Psoas muscle (tissue), 8 donors: ENCODE measurements around the gene CNKSR2. TPM values are rescaled to one million over a fixed set of nuclear protein-coding genes. Genes with fewer than 3 reads are reported as not detected.
"Not testable (repeated sequence)": the region's sequence is repeated elsewhere in the genome, so short reads cannot be mapped to it uniquely, and the experiment has no call there.

Source experiments
- ATAC-seq, 4 donors: fragments of 200-7000 bp; cut with Tn5 transposase; one replicate each; pipeline ENCODE4 v1.9.1; 2020; ENCODE audit warnings: moderate library complexity in 3 of 4, mild to moderate bottlenecking in 2 of 4
- DNase-seq, 2 donors: peaks; one replicate each; pipeline ENCODE4 v3.0.0-alpha.2; 2020
- H3K27ac ChIP-seq: fragments of 200-600 bp; one replicate; pipeline ENCODE4 v1.8.0; 2022
- H3K27me3 ChIP-seq, 3 donors: fragments of 200-600 bp in 1 of 3; one replicate each; pipeline versions ENCODE4 v1.6.1 to v1.8.0; 2013 to 2022; ENCODE audit warnings: low read length in 2 of 3, mild to moderate bottlenecking in 2 of 3, moderate library complexity in 1 of 3; ENCODE audit not compliant: insufficient read depth in 3 of 3
- H3K36me3 ChIP-seq, 2 donors: fragments of 200-600 bp in 1 of 2; one replicate each; pipeline versions ENCODE4 v1.6.1 to v1.8.0; 2013 to 2022; ENCODE audit warnings: low read depth in 1 of 2, mild to moderate bottlenecking in 1 of 2, moderate library complexity in 1 of 2; ENCODE audit not compliant: insufficient read depth in 1 of 2
- H3K4me1 ChIP-seq: fragments of 200-600 bp; one replicate; pipeline ENCODE4 v1.8.0; 2022
- H3K4me3 ChIP-seq: fragments of 200-600 bp; one replicate; pipeline ENCODE4 v1.8.0; 2022; ENCODE audit warnings: mild to moderate bottlenecking
- H3K9me3 ChIP-seq: fragments of 200-600 bp; one replicate; pipeline ENCODE4 v1.8.0; 2022
- WGBS, 3 donors: extraction: QIAGEN DNeasy Blood & Tissue Kit; methylation state at CpG; one replicate each; pipeline versions ENCODE4 v1.1.6 to v1.1.7; 2013; 5-methylcytosine and 5-hydroxymethylcytosine counted together
- intact Hi-C, 2 donors: fragments of 100-400 bp; cut with DNase I; formaldehyde crosslinking; loops; one replicate each; pipeline versions ENCODE4 v1.11.0 to v1.14.2; 2022
- polyA plus RNA-seq, 3 donors: library from polyadenylated mRNA; stranded (reverse); fragments of 200-250 nt; gene quantifications; one replicate each; pipeline ENCODE4 v1.2.3, GENCODE V29; 2013
- total RNA-seq, 4 donors: library from RNA; stranded (reverse); fragmentation: NEBNext Ultra II Directional in 2 of 4; extraction: Animal tissue kit (Norgen Biotek cat#: 25700) in 2 of 4; gene quantifications; one replicate each; pipeline versions ENCODE4 v1.2.1 to v1.2.4, GENCODE V29; 2021 to 2023
- TF ChIP-seq, protein P1 (sequence below): fragments of 200-600 bp; IDR thresholded peaks from one replicate; pipeline ENCODE4 v1.8.0; 2022; ENCODE audit warnings: antibody characterized with exemption
- donor health status: healthy with polysubstance abuse.
- donor health status: DM: no; HTN: no; CAD: no; lungs with moderate emphysema.
- donor health status: Bipolar disorder and iron deficiency.
- donor health status: healthy.
- donor health status: DM: yes; HTN: yes; CAD: no.
- donor health status: DM: no; HTN: no; CAD: no.
- donor health status: DM: no; HTN: no; CAD: no.
- donor health status: DM: yes; HTN: yes; CAD: no.

Gene CNKSR2
- total and polyA plus RNA-seq, 7 donors, result 0.10 to 0.36 (median 0.16) TPM

DNA sequence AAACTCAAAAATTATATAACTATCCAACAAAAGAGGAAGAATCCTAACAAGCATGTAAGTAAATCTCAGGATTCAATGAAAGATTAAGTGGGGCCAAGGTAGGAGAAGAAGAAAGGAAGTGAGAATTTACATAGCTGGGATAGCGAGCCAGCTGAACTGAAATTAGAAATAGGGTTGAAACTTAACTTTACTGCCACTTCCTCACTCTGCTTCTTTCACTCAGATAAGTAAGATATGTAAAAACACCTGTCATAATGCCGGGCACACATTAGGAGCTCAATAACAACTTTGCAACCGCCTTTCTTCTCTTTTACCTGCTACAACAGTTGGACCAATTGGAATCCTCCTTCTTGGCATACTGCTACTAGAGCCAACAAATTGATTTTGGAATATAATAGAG lies 129.4 kb downstream of the CNKSR2 start:
- Histone ChIP-seq H3K36me3 (no peaks in the 10 kb centered on the region), H3K4me3 (no peak overlapping the region), H3K4me1 (no peaks in the 10 kb centered on the region), H3K9me3 (no peaks in the 10 kb centered on the region), H3K27ac (no peak overlapping the region), H3K27me3 (no peaks in the 10 kb centered on the region)
- intact Hi-C loops, result no loop called here
- TF ChIP-seq, protein P1, sequence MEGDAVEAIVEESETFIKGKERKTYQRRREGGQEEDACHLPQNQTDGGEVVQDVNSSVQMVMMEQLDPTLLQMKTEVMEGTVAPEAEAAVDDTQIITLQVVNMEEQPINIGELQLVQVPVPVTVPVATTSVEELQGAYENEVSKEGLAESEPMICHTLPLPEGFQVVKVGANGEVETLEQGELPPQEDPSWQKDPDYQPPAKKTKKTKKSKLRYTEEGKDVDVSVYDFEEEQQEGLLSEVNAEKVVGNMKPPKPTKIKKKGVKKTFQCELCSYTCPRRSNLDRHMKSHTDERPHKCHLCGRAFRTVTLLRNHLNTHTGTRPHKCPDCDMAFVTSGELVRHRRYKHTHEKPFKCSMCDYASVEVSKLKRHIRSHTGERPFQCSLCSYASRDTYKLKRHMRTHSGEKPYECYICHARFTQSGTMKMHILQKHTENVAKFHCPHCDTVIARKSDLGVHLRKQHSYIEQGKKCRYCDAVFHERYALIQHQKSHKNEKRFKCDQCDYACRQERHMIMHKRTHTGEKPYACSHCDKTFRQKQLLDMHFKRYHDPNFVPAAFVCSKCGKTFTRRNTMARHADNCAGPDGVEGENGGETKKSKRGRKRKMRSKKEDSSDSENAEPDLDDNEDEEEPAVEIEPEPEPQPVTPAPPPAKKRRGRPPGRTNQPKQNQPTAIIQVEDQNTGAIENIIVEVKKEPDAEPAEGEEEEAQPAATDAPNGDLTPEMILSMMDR, result no peak
- DNase-seq (no peak), ATAC-seq (no peak)
- WGBS, 3 donors, result 61 to 94% (median 89%) methylated on average over 3 of the region's 3 CpGs

DNA sequence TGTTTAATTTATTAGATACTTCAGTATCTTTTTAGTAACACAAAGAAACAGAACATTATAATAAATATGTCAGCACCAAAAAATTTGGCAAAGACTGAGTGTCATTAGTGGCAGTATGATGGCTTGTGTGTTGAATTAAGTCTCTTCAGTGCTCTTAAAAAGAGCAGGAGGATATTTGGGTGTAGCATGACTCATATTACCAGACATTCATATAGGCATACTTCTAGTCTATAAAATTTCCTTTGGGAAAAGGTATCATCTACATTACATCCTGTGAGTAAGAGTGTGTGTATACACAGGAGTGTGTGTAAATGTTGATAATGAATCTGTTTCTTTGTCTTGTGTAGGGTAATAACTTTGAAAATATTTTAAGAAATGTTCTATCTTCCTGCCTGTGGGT lies 135.7 kb downstream of the CNKSR2 start:
- no peaks in the 10 kb centered on the region for H3K27me3 ChIP-seq
- H3K4me3 ChIP-seq, result no peak overlapping the region
- TF ChIP-seq, protein P1, result no peak
- H3K27ac ChIP-seq, result no peak overlapping the region
- intact Hi-C loops, result no loop called here
- no peaks in the 10 kb centered on the region for H3K4me1 ChIP-seq
- H3K36me3 ChIP-seq, result no peaks in the 10 kb centered on the region
- ATAC-seq, result no peak
- DNase-seq, result no peak
- H3K9me3 ChIP-seq, result no peaks in the 10 kb centered on the region

DNA sequence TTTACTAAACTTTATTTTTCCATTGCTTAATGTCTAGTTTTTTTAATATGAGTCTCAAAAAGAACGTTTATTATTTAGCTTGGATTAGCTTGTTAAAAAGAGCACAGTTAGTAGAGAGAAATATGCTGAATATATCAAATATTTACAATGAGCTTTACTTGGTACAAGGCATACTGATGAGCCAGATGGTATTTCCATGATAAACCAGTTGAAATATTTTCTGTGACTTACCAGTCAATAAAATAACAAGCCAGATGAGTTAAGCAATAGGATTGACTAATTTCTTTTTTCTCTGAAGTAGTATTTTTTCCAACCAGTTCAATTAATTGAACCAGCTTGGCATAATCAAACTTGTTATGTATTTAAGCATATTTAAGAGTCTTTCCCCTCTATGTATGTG lies 149.8 kb downstream of the CNKSR2 start:
- Histone ChIP-seq H3K4me1 (no peaks in the 10 kb centered on the region), H3K36me3 (no peaks in the 10 kb centered on the region), H3K9me3 (no peaks in the 10 kb centered on the region), H3K4me3 (no peak overlapping the region), H3K27me3 (no peaks in the 10 kb centered on the region), H3K27ac (no peak overlapping the region)
- DNase-seq (no peak), ATAC-seq (no peak)
- intact Hi-C loops, result no loop called here
- 35 to 81% (median 74%) methylated on average over 1 of the region's 1 CpG for WGBS, 3 donors
- TF ChIP-seq, protein P1, result no peak

DNA sequence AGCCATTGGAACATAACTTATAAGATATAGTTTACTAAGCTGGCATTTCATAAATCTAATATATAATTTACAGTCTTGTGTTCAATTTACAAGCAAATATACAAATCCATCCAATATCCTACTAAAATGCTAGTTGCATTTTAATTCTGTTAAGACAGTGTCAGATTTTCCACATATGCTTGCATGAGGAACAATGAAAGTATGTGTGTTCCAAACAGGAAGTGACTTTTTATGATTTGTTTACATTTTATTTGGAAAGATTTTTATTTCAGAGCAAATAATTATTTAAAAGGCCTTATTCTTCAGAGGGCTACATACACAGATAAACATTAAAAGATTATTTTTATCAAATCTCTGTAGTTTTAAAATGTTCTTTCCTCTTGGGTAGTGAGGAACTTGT lies 153.9 kb downstream of the CNKSR2 start:
- no peak for DNase-seq
- Histone ChIP-seq H3K9me3 (no peaks in the 10 kb centered on the region), H3K4me1 (no peaks in the 10 kb centered on the region), H3K27me3 (no peaks in the 10 kb centered on the region), H3K36me3 (no peaks in the 10 kb centered on the region), H3K4me3 (no peak overlapping the region), H3K27ac (no peak overlapping the region)
- TF ChIP-seq, protein P1, result no peak
- intact Hi-C loops, result no loop called here
- ATAC-seq, result no peak

DNA sequence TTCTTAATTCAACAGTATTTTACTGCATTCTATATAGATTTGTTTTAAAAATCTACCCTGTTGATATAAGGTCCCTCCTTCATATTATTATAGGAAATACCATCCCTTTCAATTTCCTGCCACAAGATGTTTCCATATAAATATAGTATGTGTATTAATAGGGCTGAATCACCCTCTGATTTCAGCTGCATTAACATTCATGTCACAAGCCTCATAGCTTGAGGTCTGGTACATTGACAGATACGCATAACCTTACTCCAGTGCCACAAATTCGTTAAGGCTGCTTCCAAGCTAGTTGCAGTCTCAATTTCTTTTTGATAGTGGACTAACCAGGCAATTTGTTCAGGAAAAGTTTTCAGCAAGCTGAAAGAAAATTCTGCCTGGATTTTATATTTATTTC lies 155.6 kb downstream of the CNKSR2 start:
- Histone ChIP-seq H3K4me3 (no peak overlapping the region), H3K27me3 (no peaks in the 10 kb centered on the region), H3K9me3 (no peaks in the 10 kb centered on the region), H3K36me3 (no peaks in the 10 kb centered on the region), H3K4me1 (no peaks in the 10 kb centered on the region), H3K27ac (no peak overlapping the region)
- TF ChIP-seq, protein P1, result no peak
- intact Hi-C loops, result no loop called here
- ATAC-seq (peak; percentile 73 to 97 (median 80)), DNase-seq (no peak)
- WGBS, 3 donors, result 25 to 63% (median 48%) methylated on average over 2 of the region's 2 CpGs

DNA sequence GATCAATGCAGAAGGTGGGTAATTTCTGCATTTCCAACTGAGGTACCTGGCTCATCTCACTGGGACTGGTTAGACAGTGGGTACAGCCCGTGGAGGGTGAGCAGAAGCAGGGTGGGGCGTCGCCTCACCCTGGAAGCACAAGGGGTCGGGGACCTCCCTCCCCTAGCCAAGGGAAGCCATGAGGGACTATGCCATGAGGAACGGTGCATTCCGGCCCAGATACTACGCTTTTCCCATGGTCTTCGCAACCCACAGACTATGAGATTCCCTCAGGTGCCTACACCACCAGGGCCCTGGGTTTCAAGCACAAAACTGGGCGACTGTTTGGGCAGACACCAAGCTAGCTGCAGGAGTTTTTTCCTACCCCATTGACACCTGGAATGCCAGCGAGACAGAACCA lies 170.4 kb downstream of the CNKSR2 start:
- H3K36me3 ChIP-seq, H3K27ac ChIP-seq, ATAC-seq, H3K4me3 ChIP-seq, H3K27me3 ChIP-seq, H3K9me3 ChIP-seq, DNase-seq, intact Hi-C loops, H3K4me1 ChIP-seq: not testable (repeated sequence)
- 81 to 92% (median 87%) methylated on average over 10 of the region's 10 CpGs for WGBS, 3 donors
